ENCODE results near the gene MAP3K9. TPM values are rescaled to one million over a fixed set of nuclear protein-coding genes. Genes with fewer than 3 reads are reported as not detected.

The MAP3K9 gene
- total RNA-seq, 4 donors from 2014 or later: 0.20 to 1.5 (median 0.59) TPM

GRCh38 chr14:70713096-70713495, 96.2 kb downstream of the MAP3K9 start:
- no peak for TF ChIP-seq CTCF (IDR thresholded peaks at IDR 0.05)
- no peak for TF ChIP-seq EP300 (IDR thresholded peaks at IDR 0.05)
- no peak for TF ChIP-seq POLR2A (IDR thresholded peaks at IDR 0.05)
- no peak overlapping the region for H3K4me3 ChIP-seq
- peak overlapping the region in 1 of 4 donors; percentile 22 for H3K27ac ChIP-seq
- H3K9me3 ChIP-seq: no peaks in the 10 kb centered on the region
- H3K36me3 ChIP-seq: no peaks in the 10 kb centered on the region
- 82 to 85% methylated on average over 4 of the region's 4 CpGs for WGBS, 2 donors
- H3K4me1 ChIP-seq: peaks cover 0 to 12% (median 0%) of the 10 kb centered on the region in 4 donors
- DNase-seq (ENCODE audit: low spot score in 2 of 2): no peak
- no peaks in the 10 kb centered on the region for H3K27me3 ChIP-seq

- H3K4me1 ChIP-seq: peaks cover 0 to 12% (median 0%) of the 10 kb centered on the region in 4 donors
- no peaks in the 10 kb centered on the region for H3K36me3 ChIP-seq
- 93 to 94% methylated on average over 1 of the region's 1 CpG for WGBS, 2 donors
- no peaks in the 10 kb centered on the region for H3K27me3 ChIP-seq
- H3K9me3 ChIP-seq: no peaks in the 10 kb centered on the region
- TF ChIP-seq POLR2A (IDR thresholded peaks at IDR 0.05) (no peak), EP300 (IDR thresholded peaks at IDR 0.05) (no peak), CTCF (IDR thresholded peaks at IDR 0.05) (no peak)
- DNase-seq (ENCODE audit: low spot score in 2 of 2): no peak
- no peak overlapping the region for H3K4me3 ChIP-seq
- H3K27ac ChIP-seq: no peak overlapping the region
Observed at GRCh38 chr14:70711451-70711850, 97.9 kb downstream of the MAP3K9 start.

- Histone ChIP-seq H3K4me3 (no peak overlapping the region), H3K27ac (no peak overlapping the region), H3K27me3 (no peaks in the 10 kb centered on the region), H3K36me3 (no peaks in the 10 kb centered on the region), H3K4me1 (peaks cover 0 to 12% (median 0%) of the 10 kb centered on the region in 4 donors), H3K9me3 (no peaks in the 10 kb centered on the region)
- no peak for DNase-seq (ENCODE audit: low spot score in 2 of 2)
- TF ChIP-seq EP300 (IDR thresholded peaks at IDR 0.05) (no peak), CTCF (IDR thresholded peaks at IDR 0.05) (no peak), POLR2A (IDR thresholded peaks at IDR 0.05) (no peak)
- WGBS, 2 donors: 60 to 65% methylated on average over 7 to 8 of the region's 8 CpGs
Observed at GRCh38 chr14:70709726-70710382, 99.5 kb downstream of the MAP3K9 start.

GRCh38 chr14:70708717-70709570, 100.4 kb downstream of the MAP3K9 start:
- no peaks in the 10 kb centered on the region for H3K27me3 ChIP-seq
- no peaks in the 10 kb centered on the region for H3K9me3 ChIP-seq
- WGBS, 2 donors: 73 to 77% methylated on average over 15 of the region's 15 CpGs
- H3K4me3 ChIP-seq: no peak overlapping the region
- DNase-seq (ENCODE audit: low spot score in 2 of 2): no peak
- TF ChIP-seq EP300 (IDR thresholded peaks at IDR 0.05) (no peak), POLR2A (IDR thresholded peaks at IDR 0.05) (no peak), CTCF (IDR thresholded peaks at IDR 0.05) (no peak)
- H3K27ac ChIP-seq: no peak overlapping the region
- no peaks in the 10 kb centered on the region for H3K36me3 ChIP-seq
- H3K4me1 ChIP-seq: peaks cover 0 to 11% (median 0%) of the 10 kb centered on the region in 4 donors
